K562 (cell line): ENCODE results near the gene CAAP1. TPM values are rescaled to one million over a fixed set of nuclear protein-coding genes. Genes with fewer than 3 reads are reported as not detected.

Experiments
- ATAC-seq: fragments of 200-7000 bp; cut with Tn5 transposase; 3 replicates; pipeline ENCODE4 v1.9.1; 2020; ENCODE audit warnings: moderate library complexity
- BruUV-seq: library from RNA; stranded (reverse); fragments of 400-500 nt; replicated peaks from 2 replicates; lab custom pipeline; 2021; lab: Mats Ljungman, UMichigan
- CTCF ChIA-PET: fragments of 300-600 bp; formaldehyde crosslinking; extraction: SDS; loops from one replicate; lab custom pipeline; 2021; ENCODE audit warnings: low intra/inter-chr PET ratio; lab: Yijun Ruan, JAX
- POLR2A ChIA-PET: fragments of 300-600, 350-650 bp; sonication (Branson Sonifier 250); formaldehyde crosslinking; extraction: SDS; loops from one replicate; lab custom pipeline; 2021; ENCODE audit warnings: antibody characterized with exemption, inconsistent platforms; lab: Yijun Ruan, JAX
- DNase-seq, 4 experiments: peaks; one replicate each; pipeline versions ENCODE4 v3.0.0 to v3.0.0-alpha.2; 2011 to 2018; ENCODE audit warnings: low spot score in 3 of 4, mixed read lengths in 3 of 4; ENCODE audit errors: extremely low read depth in 1 of 4
- FAIRE-seq: peaks from 2 replicates; lab custom pipeline; 2011; peaks lifted over from hg19 to GRCh38; lab: Jason Lieb, UNC
- H2AFZ ChIP-seq: 2 replicates; pipeline ENCODE4 v1.6.0; 2011; ENCODE audit warnings: low read depth, low read length, control low read depth, inconsistent platforms
- H3K27ac ChIP-seq: fragments of 200-600 bp; 3 replicates; pipeline ENCODE4 v1.8.0; 2011; ENCODE audit warnings: low read depth, mild to moderate bottlenecking, control low read depth, inconsistent platforms, low read length, moderate library complexity, mixed read lengths; ENCODE audit errors: extremely low read depth
- H3K27me3 ChIP-seq, 2 experiments: fragments of 300-600 bp in 1 of 2; 2 replicates in 1 of 2; 3 replicates in 1 of 2; pipeline versions ENCODE4 v1.6.0 to v1.8.0; 2011; ENCODE audit warnings: inconsistent platforms in 2 of 2, low read length in 2 of 2, mild to moderate bottlenecking in 1 of 2, mixed read lengths in 1 of 2, moderate library complexity in 1 of 2; ENCODE audit not compliant: control insufficient read depth in 2 of 2, insufficient read depth in 2 of 2
- H3K36me3 ChIP-seq: fragments of 300-600 bp; 3 replicates; pipeline ENCODE4 v1.8.0; 2011; ENCODE audit warnings: mild to moderate bottlenecking, low read length, inconsistent platforms; ENCODE audit not compliant: control insufficient read depth, insufficient read depth
- H3K4me1 ChIP-seq, 2 experiments: fragments of 200-600 bp in 1 of 2; replicated peaks in 1 of 2; 2 replicates in 1 of 2; 3 replicates in 1 of 2; pipeline versions ENCODE4 v1.5.1 to v1.8.0; 2011; ENCODE audit warnings: inconsistent platforms in 2 of 2, low read length in 2 of 2, mild to moderate bottlenecking in 1 of 2, mixed read lengths in 1 of 2, moderate library complexity in 1 of 2; ENCODE audit not compliant: control insufficient read depth in 2 of 2, insufficient read depth in 2 of 2
- H3K4me2 ChIP-seq: 2 replicates; pipeline ENCODE4 v1.6.1; 2011; ENCODE audit warnings: low read length, control low read depth, inconsistent platforms, mixed read lengths; ENCODE audit not compliant: insufficient read depth
- H3K4me3 ChIP-seq: fragments of 200-600 bp; sonication (generic), shearing (Covaris generic); 2 replicates; pipeline ENCODE4 v1.5.1; 2016; ENCODE audit warnings: control low read depth, inconsistent platforms
- H3K79me2 ChIP-seq: fragments of 200-600 bp; 3 replicates; pipeline ENCODE4 v1.8.0; 2011; ENCODE audit warnings: low read length, inconsistent platforms; ENCODE audit not compliant: control insufficient read depth, insufficient read depth
- H3K9ac ChIP-seq, 2 experiments: 2 replicates each; pipeline versions ENCODE4 v1.6.0 to v1.6.1; 2011; ENCODE audit warnings: low read depth in 2 of 2, low read length in 2 of 2, control low read depth in 1 of 2, inconsistent platforms in 1 of 2, mild to moderate bottlenecking in 1 of 2, mixed read lengths in 1 of 2; ENCODE audit not compliant: insufficient read depth in 1 of 2
- H3K9me1 ChIP-seq: one replicate; pipeline ENCODE4 v1.6.0; 2011; ENCODE audit warnings: inconsistent platforms, mild to moderate bottlenecking, low read length, moderate library complexity; ENCODE audit not compliant: control insufficient read depth, insufficient read depth
- H3K9me3 ChIP-seq: replicated peaks from 2 replicates; pipeline ENCODE4 v1.5.1; 2011; ENCODE audit warnings: low read depth, low read length, inconsistent platforms; ENCODE audit not compliant: control insufficient read depth, insufficient read depth
- H4K20me1 ChIP-seq: replicated peaks from 2 replicates; pipeline ENCODE4 v1.6.1; 2011; ENCODE audit warnings: low read length, inconsistent platforms, mixed read lengths; ENCODE audit not compliant: control insufficient read depth, insufficient read depth
- BRD9 ChIP-seq: fragments of 450-650 bp; IDR thresholded peaks from 2 replicates; pipeline ENCODE4 v1.6.1; 2018; ENCODE audit warnings: low read depth; ENCODE audit not compliant: partially characterized antibody
- CBFA2T2 ChIP-seq: fragments of 450-650 bp; conservative IDR thresholded peaks from 2 replicates; pipeline ENCODE4 v1.6.1; 2017; ENCODE audit warnings: mild to moderate bottlenecking
- GABPB2 ChIP-seq: fragments of 250-450 bp; sonication (Bioruptor Pico); conservative IDR thresholded peaks from 2 replicates; pipeline ENCODE4 v1.5.1; 2021; ENCODE audit warnings: mild to moderate bottlenecking
- HMGN3 ChIP-seq: IDR thresholded peaks from 2 replicates; pipeline ENCODE4 v1.6.1; 2011; ENCODE audit warnings: borderline replicate concordance, low read depth, mild to moderate bottlenecking, mixed read lengths, low read length; ENCODE audit not compliant: insufficient read length; ENCODE audit errors: extremely low read depth
- MAFG ChIP-seq: fragments of 450-650 bp; conservative IDR thresholded peaks from 2 replicates; pipeline ENCODE4 v1.6.1; 2016; ENCODE audit warnings: missing genetic modification characterization, missing compliant biosample characterization
- MBD2 ChIP-seq: sonication (generic); IDR thresholded peaks from 2 replicates; pipeline ENCODE4 v1.6.1; 2016; ENCODE audit warnings: low read depth, borderline replicate concordance
- SAP30 ChIP-seq: fragments of 200-600 bp; sonication (generic); IDR thresholded peaks from 2 replicates; pipeline ENCODE4 v1.6.1; 2012; ENCODE audit warnings: borderline replicate concordance, low read depth, mild to moderate bottlenecking, moderate library complexity, low read length, control low read depth, inconsistent platforms; ENCODE audit not compliant: insufficient read depth, poor library complexity, severe bottlenecking
- SNRNP70 ChIP-seq: fragments of 200-400 bp; formaldehyde crosslinking; optimal IDR thresholded peaks from 2 replicates; pipeline ENCODE3; 2017; ENCODE audit warnings: low read depth, low read length
- WGBS: fragments of 100-300 bp; shearing (Covaris generic); methylation state at CpG from one replicate; pipeline ENCODE4 v1.1.6; 2016; ENCODE audit warnings: low coverage, mixed read lengths; ENCODE audit not compliant: insufficient coverage; ENCODE audit errors: missing lambda C conversion rate; 5-methylcytosine and 5-hydroxymethylcytosine counted together
- in situ Hi-C: fragments of 300-500 bp; cut with MboI; formaldehyde crosslinking; loops from 4 replicates; pipeline ENCODE4 v1.15.0; 2018; ENCODE audit warnings: inconsistent platforms, mixed read lengths
- intact Hi-C: fragments of 100-400 bp; cut with micrococcal nuclease; formaldehyde crosslinking; loops from 2 replicates; pipeline ENCODE4 v1.14.2; 2022
- polyA plus RNA-seq, 8 experiments: library from polyadenylated mRNA; depleted of rRNA in 4 of 8; stranded (reverse) in 5 of 8; unstranded in 3 of 8; fragments of >200 nt; fragmentation: Nextera tagmentation in 2 of 8; fragmentation: Illumina TruSeq in 1 of 8; extraction: Ambion mirVana in 2 of 8; extraction: Trizol in 1 of 8; gene quantifications; 2 replicates each; pipeline versions ENCODE4 v1.2.1 to v1.2.3, GENCODE V29; 2011 to 2014; ENCODE audit warnings: inconsistent platforms in 1 of 8, missing spikeins in 1 of 8
- total RNA-seq, 7 experiments: library from RNA; depleted of rRNA in 6 of 7; stranded (reverse); fragments of >200 nt in 6 of 7; fragmentation: Illumina TruSeq in 2 of 7; extraction: Trizol in 2 of 7; gene quantifications; 2 replicates each; pipeline versions ENCODE4 v1.2.1 to v1.2.3, GENCODE V29; 2011 to 2021; ENCODE audit warnings: low replicate concordance in 1 of 7
- TF ChIP-seq, protein P1 (sequence below): fragments of 250-450 bp; sonication (Bioruptor Pico); IDR thresholded peaks from 2 replicates; pipeline ENCODE4 v1.8.0; 2021; ENCODE audit warnings: moderate library complexity, mild to moderate bottlenecking, inconsistent platforms
- TF ChIP-seq, protein P2 (sequence below): fragments of 250-450 bp; sonication (Bioruptor Pico); IDR thresholded peaks from 2 replicates; pipeline ENCODE4 v1.8.0; 2021; ENCODE audit warnings: moderate library complexity, mild to moderate bottlenecking, inconsistent platforms

The CAAP1 gene
- total and polyA plus RNA-seq, 9 of the 15 experiments (the other 6 are each of a cell fraction or from before 2014, with no cell fraction given), result 8.9 to 17.4 (median 15.3) TPM

DNA sequence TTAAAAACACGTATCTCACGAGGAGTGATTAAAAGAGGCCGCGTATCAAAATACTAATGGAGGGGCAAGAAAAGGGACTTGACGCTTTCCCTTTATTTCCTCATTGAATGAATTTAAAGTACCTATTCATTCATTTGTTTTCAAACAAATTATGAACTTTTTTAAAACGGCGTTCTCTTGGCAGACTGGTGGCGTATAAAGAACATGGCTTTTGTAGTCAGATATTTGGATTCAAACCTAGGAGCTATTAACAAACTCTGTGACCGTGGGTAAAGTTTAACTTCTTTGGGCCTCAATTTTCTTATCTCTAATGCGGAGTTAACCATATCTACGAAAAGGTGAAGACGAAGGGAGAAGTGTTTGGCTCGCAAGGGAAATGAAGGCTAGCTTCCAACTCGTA is 876 bp downstream of the CAAP1 start (continued):
- TF ChIP-seq, protein P1, sequence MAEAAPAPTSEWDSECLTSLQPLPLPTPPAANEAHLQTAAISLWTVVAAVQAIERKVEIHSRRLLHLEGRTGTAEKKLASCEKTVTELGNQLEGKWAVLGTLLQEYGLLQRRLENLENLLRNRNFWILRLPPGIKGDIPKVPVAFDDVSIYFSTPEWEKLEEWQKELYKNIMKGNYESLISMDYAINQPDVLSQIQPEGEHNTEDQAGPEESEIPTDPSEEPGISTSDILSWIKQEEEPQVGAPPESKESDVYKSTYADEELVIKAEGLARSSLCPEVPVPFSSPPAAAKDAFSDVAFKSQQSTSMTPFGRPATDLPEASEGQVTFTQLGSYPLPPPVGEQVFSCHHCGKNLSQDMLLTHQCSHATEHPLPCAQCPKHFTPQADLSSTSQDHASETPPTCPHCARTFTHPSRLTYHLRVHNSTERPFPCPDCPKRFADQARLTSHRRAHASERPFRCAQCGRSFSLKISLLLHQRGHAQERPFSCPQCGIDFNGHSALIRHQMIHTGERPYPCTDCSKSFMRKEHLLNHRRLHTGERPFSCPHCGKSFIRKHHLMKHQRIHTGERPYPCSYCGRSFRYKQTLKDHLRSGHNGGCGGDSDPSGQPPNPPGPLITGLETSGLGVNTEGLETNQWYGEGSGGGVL, result no peak
- no peak for TF ChIP-seq SNRNP70

DNA sequence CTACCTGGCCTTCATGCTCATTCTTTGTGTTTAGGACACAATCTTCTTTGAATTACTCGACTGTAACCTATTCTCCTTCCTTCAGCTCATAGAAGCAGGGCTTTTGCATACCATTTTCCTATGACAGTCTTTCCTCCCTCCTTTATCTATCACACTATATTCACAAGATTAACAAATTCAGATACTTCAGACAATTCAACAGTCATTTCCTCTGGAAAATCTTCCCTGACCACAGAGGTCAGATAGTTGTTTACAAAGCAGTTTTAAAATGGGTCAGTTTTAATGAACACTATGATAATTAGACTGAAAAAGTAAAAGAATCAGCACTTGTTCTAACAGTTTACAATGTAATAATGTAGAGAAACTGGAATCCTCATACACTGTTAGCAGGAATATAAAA is 4.3 kb downstream of the CAAP1 start:
- FAIRE-seq (no peak), DNase-seq (no peak), ATAC-seq (no peak)
- in situ Hi-C loops, result no loop called here
- ChIA-PET CTCF (no interaction called here), POLR2A (no interaction called here)
- intact Hi-C loops, result no loop called here
- Histone ChIP-seq H3K36me3 (peaks cover 25% of the 10 kb centered on the region; the same call in 1 of the 3 replicates), H3K9me3 (no peaks in the 10 kb centered on the region), H3K4me2 (peak overlapping the region; percentile 66), H3K27ac (no peak overlapping the region), H3K79me2 (peaks cover 70% of the 10 kb centered on the region), H3K9me1 (no peaks in the 10 kb centered on the region), H3K4me3 (no peak overlapping the region), H3K9ac (peak overlapping the region in 1 of 2 experiments; percentile 62; a peak in 2 of 4 replicates), H3K4me1 (no peaks in the 10 kb centered on the region; a peak in 1 of 5 replicates), H2AFZ (no peak overlapping the region), H3K27me3 (no peaks in the 10 kb centered on the region), H4K20me1 (no peaks in the 10 kb centered on the region)
- TF ChIP-seq MAFG, result no peak
- TF ChIP-seq GABPB2 (CRISPR knock-in tag), result no peak
- TF ChIP-seq MBD2, result no peak
- TF ChIP-seq SAP30, result no peak
- no peak for TF ChIP-seq CBFA2T2
- TF ChIP-seq HMGN3, result no peak
- TF ChIP-seq BRD9, result no peak
- TF ChIP-seq, protein P2, sequence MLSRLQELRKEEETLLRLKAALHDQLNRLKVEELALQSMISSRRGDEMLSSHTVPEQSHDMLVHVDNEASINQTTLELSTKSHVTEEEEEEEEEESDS, result no peak
- 13% methylated on average over 1 of the region's 1 CpG for WGBS
- BruUV-seq, result TSS peak; percentile 0
